NT2/D1 (cell line): ENCODE results near the gene LARGE2.
A peak's percentile ranks its signal among the peaks of the same experiment; 100 is the strongest.

Experiments used
- DNase-seq: peaks from one replicate; pipeline ENCODE4 v3.0.0-alpha.2; 2011; ENCODE audit warnings: low read depth, low spot score
- H3K27me3 ChIP-seq: 2 replicates; pipeline ENCODE4 v1.6.0; 2011; ENCODE audit warnings: mild to moderate bottlenecking; ENCODE audit not compliant: insufficient read length, insufficient read depth
- H3K36me3 ChIP-seq: 2 replicates; pipeline ENCODE4 v1.6.1; 2011; ENCODE audit warnings: mild to moderate bottlenecking, low read length, mixed read lengths; ENCODE audit not compliant: insufficient read depth, insufficient read length
- H3K4me1 ChIP-seq: 2 replicates; pipeline ENCODE4 v1.5.1; 2011; ENCODE audit not compliant: insufficient read depth, insufficient read length
- H3K4me3 ChIP-seq: 2 replicates; pipeline ENCODE4 v1.5.1; 2011; ENCODE audit warnings: low read depth; ENCODE audit not compliant: insufficient read length
- H3K9ac ChIP-seq: 2 replicates; pipeline ENCODE4 v1.6.0; 2011; ENCODE audit warnings: low read depth; ENCODE audit not compliant: insufficient read length
- H3K9me3 ChIP-seq: 2 replicates; pipeline ENCODE4 v1.5.1; 2011; ENCODE audit warnings: mild to moderate bottlenecking, low read length; ENCODE audit not compliant: insufficient read depth
- SUZ12 ChIP-seq: IDR thresholded peaks from 2 replicates; pipeline ENCODE4 v1.6.1; 2011; ENCODE audit not compliant: insufficient read length, insufficient read depth; ENCODE audit errors: extremely low read depth
- YY1 ChIP-seq: IDR thresholded peaks from 2 replicates; pipeline ENCODE4 v1.6.1; 2011; ENCODE audit not compliant: insufficient read length, insufficient read depth
- ZNF274 ChIP-seq: IDR thresholded peaks from 2 replicates; pipeline ENCODE4 v1.6.1; 2011; ENCODE audit warnings: mild to moderate bottlenecking, low read depth, low read length

LARGE2 gene

GRCh38 chr11:45889555-45889954 lies 32.9 kb upstream of the LARGE2 start:
- no peaks in the 10 kb centered on the region for H3K36me3 ChIP-seq
- H3K4me1 ChIP-seq: peaks cover 13% of the 10 kb centered on the region
- no peak for DNase-seq
- peaks cover 29% of the 10 kb centered on the region for H3K27me3 ChIP-seq
- H3K9ac ChIP-seq: no peak overlapping the region
- TF ChIP-seq ZNF274: no peak
- no peak for TF ChIP-seq SUZ12
- TF ChIP-seq YY1: no peak
- no peaks in the 10 kb centered on the region for H3K9me3 ChIP-seq
- H3K4me3 ChIP-seq: no peak overlapping the region

- Histone ChIP-seq H3K36me3 (no peaks in the 10 kb centered on the region), H3K4me3 (no peak overlapping the region), H3K27me3 (peaks cover 25% of the 10 kb centered on the region), H3K4me1 (peaks cover 17% of the 10 kb centered on the region), H3K9me3 (no peaks in the 10 kb centered on the region), H3K9ac (no peak overlapping the region)
- no peak for DNase-seq
- TF ChIP-seq SUZ12 (no peak), ZNF274 (no peak), YY1 (no peak)
Measured at GRCh38 chr11:45889966-45890365, 32.5 kb upstream of the LARGE2 start.

GRCh38 chr11:45890886-45891550 lies 31.4 kb upstream of the LARGE2 start:
- peaks cover 21% of the 10 kb centered on the region for H3K4me1 ChIP-seq
- peaks cover 17% of the 10 kb centered on the region for H3K27me3 ChIP-seq
- H3K36me3 ChIP-seq: no peaks in the 10 kb centered on the region
- no peaks in the 10 kb centered on the region for H3K9me3 ChIP-seq
- no peak overlapping the region for H3K4me3 ChIP-seq
- no peak overlapping the region for H3K9ac ChIP-seq
- no peak for DNase-seq
- no peak for TF ChIP-seq ZNF274
- no peak for TF ChIP-seq SUZ12
- TF ChIP-seq YY1: no peak

GRCh38 chr11:45892856-45893255 lies 29.6 kb upstream of the LARGE2 start:
- no peak overlapping the region for H3K9ac ChIP-seq
- no peak overlapping the region for H3K4me3 ChIP-seq
- H3K9me3 ChIP-seq: no peaks in the 10 kb centered on the region
- TF ChIP-seq YY1: no peak
- no peak for TF ChIP-seq ZNF274
- TF ChIP-seq SUZ12: no peak
- DNase-seq: no peak
- H3K36me3 ChIP-seq: no peaks in the 10 kb centered on the region
- H3K27me3 ChIP-seq: peaks cover 10% of the 10 kb centered on the region
- peaks cover 30% of the 10 kb centered on the region for H3K4me1 ChIP-seq

GRCh38 chr11:45894555-45895247 lies 27.8 kb upstream of the LARGE2 start:
- H3K36me3 ChIP-seq: no peaks in the 10 kb centered on the region
- no peaks in the 10 kb centered on the region for H3K9me3 ChIP-seq
- no peak overlapping the region for H3K9ac ChIP-seq
- TF ChIP-seq YY1 (no peak), SUZ12 (no peak), ZNF274 (no peak)
- peaks cover 40% of the 10 kb centered on the region for H3K4me1 ChIP-seq
- peaks cover 10% of the 10 kb centered on the region for H3K27me3 ChIP-seq
- no peak overlapping the region for H3K4me3 ChIP-seq
- no peak for DNase-seq

GRCh38 chr11:45895553-45896259 lies 26.8 kb upstream of the LARGE2 start:
- DNase-seq: no peak
- H3K9me3 ChIP-seq: no peaks in the 10 kb centered on the region
- H3K36me3 ChIP-seq: no peaks in the 10 kb centered on the region
- peak overlapping the region; percentile 39 for H3K9ac ChIP-seq
- TF ChIP-seq YY1: no peak
- no peak for TF ChIP-seq SUZ12
- TF ChIP-seq ZNF274: no peak
- H3K4me1 ChIP-seq: peaks cover 41% of the 10 kb centered on the region
- peaks cover 15% of the 10 kb centered on the region for H3K27me3 ChIP-seq
- H3K4me3 ChIP-seq: no peak overlapping the region

GRCh38 chr11:45896422-45896984 lies 26.0 kb upstream of the LARGE2 start:
- H3K9me3 ChIP-seq: no peaks in the 10 kb centered on the region
- H3K9ac ChIP-seq: peak overlapping the region; percentile 39
- no peak overlapping the region for H3K4me3 ChIP-seq
- peak; percentile 76 for DNase-seq
- H3K27me3 ChIP-seq: peaks cover 19% of the 10 kb centered on the region
- peaks cover 48% of the 10 kb centered on the region for H3K4me1 ChIP-seq
- TF ChIP-seq SUZ12 (no peak), YY1 (no peak), ZNF274 (no peak)
- H3K36me3 ChIP-seq: no peaks in the 10 kb centered on the region
